ENCODE data around the gene SPRR5.

The SPRR5 gene

GRCh38 chr1:152993186-152993585 is 46.2 kb downstream of the SPRR5 start:
- no peak for ATAC-seq
- Mint-ChIP-seq H3K27ac (no peak overlapping the region), H3K36me3 (no peaks in the 10 kb centered on the region), H3K4me1 (no peaks in the 10 kb centered on the region), H3K9me3 (peaks cover 7% of the 10 kb centered on the region), H3K4me3 (no peak overlapping the region), H3K27me3 (peaks cover 20% of the 10 kb centered on the region)

DNA sequence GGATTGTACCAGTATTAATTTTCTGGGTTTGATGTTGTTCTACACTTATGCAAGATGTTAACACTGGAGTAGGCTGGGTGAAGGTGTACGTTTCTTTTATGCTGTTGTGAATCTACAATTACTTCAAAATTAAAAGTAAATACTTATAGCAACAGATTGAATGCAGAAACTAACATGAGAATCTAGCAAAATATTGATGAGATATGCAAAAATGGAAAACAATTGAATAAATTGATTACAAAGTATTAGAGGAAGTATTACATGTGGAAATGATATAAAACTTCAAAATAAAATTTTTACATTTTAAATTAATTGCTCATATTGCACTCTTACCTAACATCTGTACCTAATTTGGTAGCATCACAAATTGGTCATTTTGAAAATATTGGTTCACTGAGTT is 48.8 kb downstream of the SPRR5 start:
- Mint-ChIP-seq H3K27me3 (peaks cover 30% of the 10 kb centered on the region), H3K9me3 (peaks cover 7% of the 10 kb centered on the region), H3K27ac (no peak overlapping the region), H3K4me1 (no peaks in the 10 kb centered on the region), H3K36me3 (no peaks in the 10 kb centered on the region), H3K4me3 (no peak overlapping the region)
- ATAC-seq, result no peak

GRCh38 chr1:152996633-152997400 is 49.8 kb downstream of the SPRR5 start:
- ATAC-seq, result no peak
- Mint-ChIP-seq H3K4me3 (no peak overlapping the region), H3K27me3 (peaks cover 32% of the 10 kb centered on the region), H3K27ac (no peak overlapping the region), H3K36me3 (no peaks in the 10 kb centered on the region), H3K9me3 (peaks cover 7% of the 10 kb centered on the region), H3K4me1 (no peaks in the 10 kb centered on the region)

DNA sequence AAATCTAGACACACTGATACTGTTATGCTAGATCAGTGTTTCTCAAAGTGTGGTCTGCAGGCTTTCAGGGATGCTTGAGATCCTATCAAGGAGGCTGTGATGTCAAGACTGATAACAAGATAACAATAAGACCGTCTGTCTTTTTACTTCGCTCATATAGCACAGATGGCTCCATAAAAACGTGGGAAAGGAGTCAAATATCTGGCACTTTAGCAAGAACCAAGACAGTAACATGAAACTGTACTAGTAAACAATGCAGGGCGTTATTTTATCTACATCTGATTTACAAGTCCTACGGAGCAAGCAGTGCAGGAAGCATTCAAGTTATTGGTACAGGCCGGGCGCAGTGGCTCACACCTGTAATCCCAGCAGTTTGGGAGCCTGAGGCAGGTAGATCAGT is 50.9 kb downstream of the SPRR5 start:
- no peak overlapping the region for H3K27ac Mint-ChIP-seq
- H3K4me1 Mint-ChIP-seq, result no peaks in the 10 kb centered on the region
- H3K27me3 Mint-ChIP-seq, result peaks cover 32% of the 10 kb centered on the region
- no peaks in the 10 kb centered on the region for H3K36me3 Mint-ChIP-seq
- ATAC-seq, result no peak
- no peak overlapping the region for H3K4me3 Mint-ChIP-seq
- H3K9me3 Mint-ChIP-seq, result peaks cover 7% of the 10 kb centered on the region

DNA sequence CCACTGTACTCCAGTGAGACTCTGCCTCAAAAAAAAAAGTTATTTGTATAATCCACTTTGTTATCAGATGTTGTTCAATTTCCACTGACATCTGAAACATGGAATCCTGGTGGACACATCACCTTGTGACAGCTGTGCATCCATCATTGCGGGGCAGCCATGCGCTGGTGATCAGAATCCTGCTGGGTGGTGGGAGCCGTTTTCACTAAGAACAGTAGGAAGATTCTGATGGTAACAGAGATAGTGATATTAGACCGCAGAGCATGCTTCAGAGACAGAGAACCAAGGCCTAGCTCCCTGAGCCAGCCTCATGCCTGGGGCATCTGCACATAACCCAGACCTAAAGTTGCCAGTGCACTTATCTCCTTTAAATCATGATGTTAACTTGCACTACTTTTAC is 51.5 kb downstream of the SPRR5 start:
- peaks cover 7% of the 10 kb centered on the region for H3K9me3 Mint-ChIP-seq
- H3K4me3 Mint-ChIP-seq, result no peak overlapping the region
- H3K27me3 Mint-ChIP-seq, result peaks cover 32% of the 10 kb centered on the region
- H3K4me1 Mint-ChIP-seq, result no peaks in the 10 kb centered on the region
- no peak for ATAC-seq
- no peak overlapping the region for H3K27ac Mint-ChIP-seq
- no peaks in the 10 kb centered on the region for H3K36me3 Mint-ChIP-seq

Measured in stimulated activated memory B cell treated with anti-CD40 and anti-IgM and Interleukin-4, amounts not matched to agents 10 μg/mL and 1 μg/mL and 100 μg/mL, for 72 hours (primary cell).